CD4-positive, alpha-beta T cell treated with Interleukin-1 beta for 1 hour (primary cell): ENCODE results near the gene PPME1.

Experiments
- DNase-seq, 2 donors: peaks; one replicate each; pipeline ENCODE4 v3.0.0-alpha.2; 2020 to 2022

PPME1 gene

DNA sequence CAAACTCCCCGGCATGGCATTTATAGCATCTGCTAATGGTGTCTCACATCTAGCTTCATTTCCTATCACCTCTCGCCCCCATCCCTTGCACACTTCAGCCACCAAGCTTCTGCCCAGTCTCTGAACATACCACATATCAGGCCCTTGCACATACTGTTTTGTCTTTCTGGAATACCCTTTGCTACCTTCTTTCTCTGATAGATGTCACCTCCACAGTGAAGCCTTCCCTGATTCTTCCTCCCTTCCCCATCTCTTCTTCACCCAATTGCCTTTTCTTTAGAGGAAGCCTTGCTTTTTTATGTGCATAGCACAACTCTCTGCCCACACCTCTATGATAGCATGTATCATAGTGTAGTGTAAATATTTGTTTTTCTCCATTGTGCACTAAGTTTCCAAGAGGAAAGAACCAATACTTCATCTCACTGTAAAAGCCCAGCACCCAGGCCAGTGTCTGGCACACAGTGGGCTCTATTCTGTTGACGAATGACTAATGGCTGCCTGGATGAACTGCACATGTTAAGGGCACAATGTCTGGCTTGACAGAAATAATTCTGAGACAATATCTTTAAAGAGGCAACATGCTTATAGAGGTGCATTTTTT lies 112.6 kb downstream of the PPME1 start:
- no peak for DNase-seq

DNA sequence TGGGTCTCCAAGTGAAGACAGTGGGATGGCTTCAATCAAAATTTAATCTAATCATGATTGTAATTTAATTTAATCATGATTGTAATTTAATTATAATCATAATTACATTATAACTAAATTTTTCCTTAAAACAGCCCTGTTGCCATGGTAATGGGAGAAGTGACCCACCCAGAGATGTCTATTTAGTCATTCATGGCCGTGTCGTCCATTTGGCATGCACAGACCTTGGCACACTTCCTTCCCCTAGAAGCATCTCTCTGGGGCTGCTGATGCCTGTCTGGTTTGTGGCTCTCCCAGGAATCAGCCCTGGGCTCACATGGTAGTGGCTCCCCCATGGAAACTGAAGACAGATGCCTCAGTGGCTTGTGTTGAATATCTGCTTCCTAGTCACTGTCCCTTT lies 113.4 kb downstream of the PPME1 start:
- DNase-seq = no peak

DNA sequence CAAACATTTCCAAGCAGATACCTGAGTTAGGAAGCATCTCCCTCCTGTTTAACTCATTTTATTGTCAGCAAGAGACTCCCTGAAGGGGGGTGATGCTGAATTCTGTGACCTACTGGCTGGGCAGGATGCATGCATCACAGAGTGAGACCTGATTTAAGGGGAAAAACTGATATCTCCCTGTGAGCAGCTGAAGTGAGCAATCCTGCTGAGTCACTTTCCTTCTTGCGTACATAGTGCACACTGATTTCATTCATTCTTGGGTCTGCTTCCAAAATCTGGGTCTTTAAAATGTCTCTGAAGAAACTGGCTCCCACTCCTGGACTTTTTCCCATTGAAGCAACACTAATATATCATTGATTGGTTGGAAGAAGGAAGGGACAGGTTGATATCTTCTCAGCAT lies 117.1 kb downstream of the PPME1 start:
- no peak for DNase-seq

DNA sequence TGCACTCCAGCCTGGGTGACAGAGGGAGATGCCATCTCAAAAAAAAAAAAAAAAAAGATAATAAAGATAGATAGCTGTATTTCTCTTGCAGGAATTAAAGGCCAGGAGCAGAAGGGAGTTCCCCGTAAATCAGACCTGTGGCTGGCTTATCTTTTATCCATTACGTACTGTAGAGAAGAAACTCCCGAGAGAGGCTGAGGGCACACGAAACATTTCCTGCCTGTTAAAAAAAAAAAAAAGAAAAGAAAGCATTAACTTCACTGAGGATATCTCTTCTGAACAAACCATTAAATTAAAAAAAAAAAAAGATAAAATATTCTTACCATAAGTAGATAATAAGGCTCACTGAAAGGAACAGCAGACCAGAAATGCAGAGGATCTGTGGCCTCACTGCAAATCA lies 117.8 kb downstream of the PPME1 start:
- no peak for DNase-seq

DNA sequence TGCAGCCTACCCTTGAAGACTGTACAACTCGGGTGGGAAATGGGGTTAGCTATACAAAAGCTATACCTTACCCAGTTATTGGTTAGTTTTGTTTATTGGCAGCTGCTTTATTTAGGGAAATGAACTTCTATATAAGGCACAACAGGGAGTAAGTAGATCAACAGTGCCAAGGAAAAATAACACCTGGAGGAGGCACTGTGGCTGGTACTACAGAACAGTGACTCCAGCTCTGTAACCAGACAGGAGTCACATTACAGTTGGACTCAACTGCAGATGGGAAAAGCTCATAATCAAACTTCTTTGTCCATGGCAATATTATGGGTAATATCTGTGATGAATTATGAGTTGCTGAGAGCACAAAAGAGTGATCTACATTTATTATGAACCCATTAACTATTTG lies 126.4 kb downstream of the PPME1 start:
- DNase-seq = no peak

DNA sequence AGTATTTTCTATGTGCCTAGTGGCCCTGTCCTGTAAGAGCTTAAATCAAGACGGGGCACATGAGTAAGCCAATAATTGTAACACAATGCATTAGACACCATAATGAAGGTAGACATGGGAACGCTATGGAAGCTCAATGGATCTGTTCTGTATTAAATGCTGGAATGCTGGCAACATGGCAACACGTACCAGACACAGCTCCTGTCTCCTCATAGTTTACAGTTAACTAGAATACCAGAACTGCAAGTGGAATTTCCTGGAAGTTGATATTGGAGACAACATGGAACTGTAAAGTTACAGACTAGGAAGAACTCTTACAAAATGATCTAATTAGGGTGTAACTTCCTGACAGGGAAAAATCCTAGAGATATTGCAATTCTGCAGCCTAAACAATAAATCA lies 127.9 kb downstream of the PPME1 start:
- no peak for DNase-seq
